ENCODE measurements around the gene ZFP69.
"Not testable (repeated sequence)": the region's sequence is repeated elsewhere in the genome, so short reads cannot be mapped to it uniquely, and the experiment has no call there.

DNA sequence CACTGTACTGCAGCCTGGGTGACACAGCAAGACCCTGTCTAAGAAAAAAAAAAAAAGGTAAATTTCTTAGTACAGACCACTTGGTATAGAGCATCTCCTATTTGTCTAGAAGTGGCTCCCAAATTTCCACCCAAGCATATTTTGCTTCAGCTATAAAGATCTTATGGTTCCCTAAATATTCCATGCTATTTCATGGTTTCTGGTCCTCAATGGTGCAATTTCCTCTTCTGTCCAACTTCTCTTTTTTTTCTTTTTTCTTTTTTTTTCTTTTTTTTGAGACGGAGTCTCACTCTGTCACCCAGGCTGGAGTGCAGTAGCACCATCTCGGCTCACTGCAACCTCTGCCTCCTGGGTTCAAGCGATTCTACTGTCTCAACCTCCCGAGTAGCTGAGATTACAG lies 25.6 kb downstream of the ZFP69 start:
- not testable (repeated sequence) for TF ChIP-seq CTCF (conservative IDR thresholded peaks at IDR 0.05; ENCODE audit: low read depth, low read length); EZH2 (IDR thresholded peaks at IDR 0.05; ENCODE audit: borderline replicate concordance, low read depth, low read length, poor library complexity, severe bottlenecking)

Data from A673 (cell line).